Right ventricle myocardium inferior (tissue), 1 donor: ENCODE results near the gene ALG6. TPM values are rescaled to one million over a fixed set of nuclear protein-coding genes. Genes with fewer than 3 reads are reported as not detected.
A peak's percentile ranks its signal among the peaks of the same experiment; 100 is the strongest.
"Not testable (repeated sequence)": the region's sequence is repeated elsewhere in the genome, so short reads cannot be mapped to it uniquely, and the experiment has no call there.

Experiments used
- ATAC-seq: fragments of 200-7000 bp; cut with Tn5 transposase; one replicate; pipeline ENCODE4 v1.9.1; 2020; ENCODE audit warnings: mild to moderate bottlenecking, moderate library complexity
- DNase-seq: peaks from one replicate; pipeline ENCODE4 v3.0.0; 2021; ENCODE audit errors: missing footprints
- intact Hi-C: fragments of 100-400 bp; cut with DNase I; formaldehyde crosslinking; loops from one replicate; pipeline ENCODE4 v1.11.0; 2022
- microRNA-seq: library from miRNA; unstranded; fragments of <30 nt; microRNA quantifications from one replicate; pipeline ENCODE4 v1.2.0, GENCODE V29; 2020
- total RNA-seq: library from RNA; stranded (reverse); fragmentation: NEBNext Ultra II Directional; extraction: Animal tissue kit (Norgen Biotek cat#: 25700); gene quantifications from one replicate; pipeline ENCODE4 v1.2.1, GENCODE V29; 2021
- donor health status: DM: no; HTN: yes; CAD: no; lungs with severe emphysema.

The ALG6 gene
- total RNA-seq, 1 donor from 2014 or later: 5.2 TPM

DNA sequence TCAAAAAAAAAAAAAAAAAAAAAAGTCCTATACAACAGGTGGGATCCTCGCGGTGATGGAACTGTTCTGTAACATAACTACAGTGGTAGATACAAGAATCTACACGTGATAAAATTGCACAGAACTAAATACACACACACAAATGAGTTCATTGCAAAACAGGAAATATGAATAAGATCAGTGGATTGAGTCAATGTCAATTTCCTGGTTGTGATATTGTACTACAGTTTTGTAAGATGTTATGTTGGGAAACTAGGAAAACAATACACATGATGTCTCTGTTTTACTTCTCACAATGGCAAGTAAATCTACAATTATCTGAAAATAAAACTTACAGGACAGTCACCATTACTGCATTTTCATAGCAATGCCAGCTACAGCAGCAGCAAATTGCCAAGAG is 95.8 kb downstream of the ALG6 start:
- DNase-seq (no peak), ATAC-seq (no peak)
- intact Hi-C loops: no loop called here

- intact Hi-C loops: no loop called here
- no peak for ATAC-seq
- DNase-seq: no peak
Observed at GRCh38 chr1:63466181-63466580, 98.8 kb downstream of the ALG6 start.

- DNase-seq (no peak), ATAC-seq (no peak)
- intact Hi-C loops: no loop called here
Observed at GRCh38 chr1:63466759-63467158, 99.3 kb downstream of the ALG6 start.

- ATAC-seq, intact Hi-C loops, DNase-seq: not testable (repeated sequence)
Observed at GRCh38 chr1:63468683-63469082, 101.3 kb downstream of the ALG6 start.

DNA sequence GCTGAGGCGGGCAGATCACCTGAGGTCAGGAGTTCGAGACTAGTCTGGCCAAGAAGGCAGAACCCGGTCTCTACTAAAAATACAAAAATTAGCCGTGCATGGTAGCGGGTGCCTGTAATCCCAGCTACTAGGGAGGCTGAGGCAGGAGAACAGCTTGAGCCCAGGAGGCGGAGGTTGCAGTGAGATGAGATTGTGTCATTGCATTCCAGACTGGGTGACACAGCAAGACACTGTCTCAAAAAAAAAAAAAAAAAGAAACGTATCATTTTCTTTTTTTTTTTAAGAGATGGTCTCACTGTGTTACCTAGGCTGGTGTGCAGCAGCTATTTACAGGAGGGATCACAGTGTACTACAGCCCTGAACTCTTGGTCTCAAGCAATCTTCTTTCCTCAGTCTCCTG is 108.3 kb downstream of the ALG6 start:
- DNase-seq (no peak), ATAC-seq (no peak)
- intact Hi-C loops: no loop called here

GRCh38 chr1:63480057-63480456 is 112.6 kb downstream of the ALG6 start:
- no peak for DNase-seq
- intact Hi-C loops: no loop called here
- ATAC-seq: no peak

GRCh38 chr1:63486629-63487028 is 119.2 kb downstream of the ALG6 start:
- intact Hi-C loops: no loop called here
- ATAC-seq (peak; percentile 73), DNase-seq (no peak)

DNA sequence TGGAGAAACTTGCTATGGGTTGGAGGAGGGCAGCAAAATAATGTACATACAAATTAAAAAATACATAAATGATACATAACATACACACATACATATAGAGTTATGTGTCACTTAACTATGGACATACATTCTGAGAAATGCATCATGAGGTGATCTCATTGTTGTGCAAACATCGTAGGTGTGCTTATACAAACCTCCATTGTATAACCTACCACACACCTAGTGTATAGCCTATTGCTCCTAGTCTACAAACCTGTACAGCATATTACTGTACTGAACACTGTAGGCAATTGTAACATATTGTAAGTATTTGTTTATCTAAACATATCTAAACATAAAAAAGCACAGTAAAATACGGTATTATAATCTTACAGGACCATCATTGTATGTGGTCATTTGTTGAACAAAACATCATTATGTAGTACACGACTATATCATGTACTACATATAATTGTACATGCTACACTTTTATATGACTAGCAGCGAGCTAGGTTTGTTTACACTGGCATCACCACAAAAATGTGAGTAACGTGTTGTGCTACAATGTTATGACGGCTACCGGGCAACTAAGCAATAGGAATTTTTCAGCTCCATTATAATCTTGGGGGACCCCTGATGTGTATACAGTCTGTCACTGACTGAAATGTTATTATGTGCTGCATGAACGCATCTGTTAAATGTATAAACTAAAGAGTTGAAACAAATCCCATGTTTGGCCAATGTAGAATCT is 120.1 kb downstream of the ALG6 start:
- DNase-seq (no peak), ATAC-seq (peak; percentile 89)
- intact Hi-C loops: no loop called here

Small RNAs within 50 kb of the gene (microRNA-seq; reads per million reads assigned to microRNA genes)
- gene MIR6068: not detected

Other genes starting within 250 kb of the ALG6 start
- 0.19 TPM for gene FOXD3, start 45.1 kb upstream of the ALG6 start, total RNA-seq
- gene ITGB3BP, start 155.6 kb downstream of the ALG6 start, total RNA-seq: 9.3 TPM
- 9.0 TPM for gene EFCAB7, start 155.9 kb downstream of the ALG6 start, total RNA-seq
- gene PGM1, start 225.8 kb downstream of the ALG6 start, total RNA-seq: 281 TPM